HG03378 (cell line): ENCODE measurements around the gene HAAO.

Experiments used
- ATAC-seq: cut with Tn5 transposase; IDR thresholded peaks from one replicate; pipeline ENCODE4 v1.9.1; 2021; ENCODE audit warnings: mild to moderate bottlenecking, moderate library complexity; ENCODE audit not compliant: unreplicated experiment

The HAAO gene

GRCh38 chr2:42769583-42770287 is 22.6 kb downstream of the HAAO start:
- ATAC-seq: no peak

DNA sequence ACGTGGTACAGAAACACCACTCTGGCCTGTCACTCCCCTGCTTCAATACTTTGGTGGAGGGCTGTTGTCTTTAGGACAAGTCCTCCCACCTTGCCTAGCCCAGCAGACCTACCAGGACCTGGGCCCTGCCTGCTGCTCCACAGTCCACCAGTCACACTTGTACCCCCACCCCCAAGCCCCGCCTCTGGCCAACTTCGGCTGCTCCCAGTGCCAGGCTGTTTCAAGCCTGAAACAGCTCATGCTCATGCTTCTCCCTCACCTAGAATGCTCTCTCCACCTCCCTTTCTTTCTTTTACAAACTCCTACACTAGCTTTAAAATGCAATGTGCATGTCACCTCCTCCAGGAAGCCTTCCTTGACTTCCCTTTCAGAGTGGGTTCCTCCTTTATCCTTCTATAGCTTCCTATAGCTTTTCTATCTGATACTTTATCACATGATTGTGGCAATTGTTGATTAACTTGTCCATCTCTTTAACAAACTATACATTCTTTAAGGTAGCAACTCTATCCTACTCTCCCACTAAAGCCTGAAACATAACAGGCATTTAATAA is 23.6 kb downstream of the HAAO start:
- no peak for ATAC-seq

DNA sequence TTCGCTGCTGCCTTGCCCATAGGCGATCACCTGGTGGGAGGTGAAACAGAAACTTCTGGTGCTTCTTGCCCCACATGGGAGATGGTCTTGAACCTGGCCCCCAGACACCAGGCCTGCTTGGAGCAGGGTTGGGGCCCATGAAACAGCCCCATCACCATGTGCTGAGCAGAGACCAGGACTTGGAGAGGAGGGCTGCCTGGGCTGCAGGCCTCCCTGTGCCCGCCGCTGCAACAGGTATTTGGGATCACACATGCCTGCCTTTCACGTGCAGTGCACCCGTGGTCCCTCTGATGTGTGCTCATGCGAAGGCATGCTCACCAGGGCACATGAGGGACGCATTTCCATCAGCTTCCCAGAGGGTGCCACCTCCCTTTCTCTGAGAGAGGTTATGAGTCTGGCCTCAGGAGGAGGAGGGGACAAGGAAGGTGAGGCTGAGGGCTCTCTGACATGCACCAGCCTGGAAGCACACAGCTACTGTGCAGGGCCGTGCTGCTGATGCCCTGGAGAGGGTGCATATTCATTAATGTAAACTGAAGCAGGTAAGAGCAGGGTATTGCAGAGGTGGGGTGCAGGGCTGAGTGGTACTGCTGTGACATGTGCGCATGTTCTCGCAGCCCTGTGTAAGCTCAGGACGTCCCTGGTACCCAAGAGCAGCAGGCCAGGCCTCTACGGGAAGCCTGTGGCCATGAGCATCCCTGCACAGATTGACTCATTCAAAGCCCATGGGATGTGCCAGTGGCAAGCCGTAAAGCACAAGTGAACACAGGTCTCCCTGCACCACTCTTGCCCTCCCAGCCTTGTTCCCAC is 24.3 kb downstream of the HAAO start:
- no peak for ATAC-seq

DNA sequence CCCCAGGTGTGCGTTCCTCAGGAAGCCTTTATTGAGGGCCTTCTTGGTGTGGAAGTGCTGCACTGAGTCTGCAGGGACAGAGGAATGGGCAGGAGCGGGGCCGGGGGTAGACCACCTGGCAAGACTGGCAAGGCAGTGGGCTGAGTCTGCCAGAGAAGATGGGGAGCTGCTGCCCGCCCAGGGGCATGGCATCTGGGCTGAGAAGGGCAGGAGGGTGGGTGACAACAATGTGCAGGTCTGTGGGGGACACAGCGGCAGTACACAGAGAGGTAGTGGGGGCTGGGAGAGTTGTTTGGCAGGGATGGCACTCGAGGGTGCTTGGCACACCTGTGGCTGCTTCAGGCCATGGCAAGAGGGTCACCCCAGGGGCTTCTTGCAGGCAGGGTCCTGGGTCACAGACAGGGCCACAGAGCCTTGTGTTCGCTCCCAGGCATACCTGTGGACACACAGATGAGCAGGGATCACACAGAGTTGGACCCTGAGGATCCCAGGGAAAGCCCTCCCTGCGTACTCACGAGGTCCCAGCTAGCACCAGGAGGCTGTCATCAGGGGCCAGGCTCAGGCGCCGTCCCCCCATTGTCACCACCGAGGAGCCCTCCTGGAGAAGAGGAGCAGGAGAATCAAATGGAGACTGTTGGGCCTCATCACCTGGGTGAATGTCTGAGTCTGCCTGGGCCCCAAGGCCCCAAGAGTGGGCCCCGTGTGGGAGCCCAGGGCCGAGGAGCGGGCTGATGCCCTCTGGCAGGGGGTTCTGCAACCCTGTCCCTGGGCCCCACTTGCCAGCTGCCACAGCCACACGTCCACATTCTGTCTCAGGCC is 25.1 kb downstream of the HAAO start:
- no peak for ATAC-seq

- no peak for ATAC-seq
Observed at GRCh38 chr2:42765686-42766085, 26.7 kb downstream of the HAAO start.

DNA sequence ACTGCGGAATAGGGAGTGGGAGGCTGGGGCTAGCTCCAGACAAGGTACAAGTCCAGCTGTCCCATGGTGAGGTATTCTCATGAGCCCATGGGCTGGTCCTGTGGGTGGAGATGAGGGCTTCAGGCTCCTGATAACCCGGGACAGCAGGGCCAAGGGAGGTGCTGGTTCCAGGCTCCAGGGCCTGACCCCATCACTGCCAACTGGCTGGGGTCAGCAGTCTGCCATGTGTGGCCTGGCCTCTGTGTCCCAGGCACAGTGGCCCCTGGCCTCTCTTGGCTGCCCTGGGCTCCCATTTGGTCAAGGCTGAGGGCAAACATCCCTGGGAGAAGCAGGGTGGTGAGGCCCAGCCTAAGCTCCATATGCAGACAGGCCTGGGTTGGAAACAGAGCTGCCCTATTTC is 27.5 kb downstream of the HAAO start:
- no peak for ATAC-seq

DNA sequence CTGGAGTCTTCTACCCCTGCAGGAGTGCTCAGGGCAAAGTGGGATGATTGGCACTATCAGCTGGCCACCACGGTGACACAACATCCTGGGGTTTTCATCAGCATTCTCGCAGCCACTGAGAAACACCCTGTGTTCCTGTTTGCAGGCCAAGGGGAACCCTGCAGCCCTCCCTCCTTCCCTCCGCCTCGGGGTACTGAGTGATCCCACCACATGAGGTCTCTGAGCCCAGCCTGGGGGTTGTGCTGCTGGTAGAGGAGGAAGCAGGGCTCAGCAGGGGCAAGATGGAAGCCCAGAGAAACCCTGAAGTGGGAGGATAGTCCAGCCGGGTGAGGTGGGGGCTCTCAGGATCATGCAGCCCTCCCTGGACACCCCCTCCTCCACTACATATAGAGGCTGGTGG is 28.3 kb downstream of the HAAO start, which contains the start of gene OXER1:
Gene OXER1, minus strand, starts transcription at position 40 of the 400 bp plus-strand sequence. CDS start 73 bp downstream, outside the sequence.
- no peak for ATAC-seq

DNA sequence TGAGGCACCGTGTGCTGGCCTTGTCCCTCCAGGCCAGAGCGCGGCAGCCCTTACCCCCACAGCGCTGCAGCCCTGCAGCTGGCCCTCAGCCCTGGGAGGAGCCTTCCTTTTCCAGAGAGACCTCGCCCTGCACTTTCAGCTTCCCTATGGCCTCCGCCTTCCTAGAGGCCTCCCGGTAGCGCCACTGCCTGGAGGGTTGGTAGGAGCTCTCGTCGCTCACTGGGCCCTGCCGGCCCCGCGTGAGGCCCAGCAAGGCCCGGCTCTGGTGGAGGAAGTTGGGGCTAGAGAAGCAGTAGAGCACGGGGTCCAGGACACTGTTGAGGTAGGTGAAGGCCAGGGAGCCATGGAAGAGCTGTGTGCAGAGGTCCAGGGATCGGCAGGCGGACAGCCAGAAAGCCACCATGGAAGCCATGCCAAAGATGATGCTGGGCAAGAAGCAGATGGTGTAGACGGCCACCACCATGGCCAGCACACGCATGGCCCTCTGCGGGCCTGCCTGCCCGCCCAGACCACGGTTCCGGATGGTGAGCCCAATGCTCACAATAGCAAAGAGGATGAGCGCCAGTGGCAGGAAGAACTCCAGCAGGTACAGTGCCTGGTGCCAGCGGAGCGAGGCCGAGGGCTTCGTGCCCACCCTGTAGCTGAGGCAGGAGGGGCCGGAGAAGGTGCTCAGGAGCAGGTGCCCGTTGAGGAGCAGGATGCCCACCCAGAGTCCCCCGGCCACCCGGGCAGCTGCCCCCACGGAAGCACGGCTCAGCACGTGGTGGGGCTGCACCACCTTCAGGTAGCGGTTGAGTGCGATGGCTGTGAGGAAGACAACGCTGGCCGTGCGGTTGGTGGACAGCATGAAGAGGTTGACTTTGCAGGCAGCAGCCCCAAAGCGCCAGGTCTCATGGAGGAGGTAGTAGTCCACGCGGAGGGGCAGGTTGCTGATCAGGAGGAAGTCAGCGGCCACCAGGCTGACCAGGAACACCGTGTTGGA is 29.3 kb downstream of the HAAO start:
- no peak for ATAC-seq

- no peak for ATAC-seq
Observed at GRCh38 chr2:42762155-42762554, 30.2 kb downstream of the HAAO start.

GRCh38 chr2:42761554-42761953 is 30.8 kb downstream of the HAAO start:
- ATAC-seq: no peak

- ATAC-seq: no peak
Observed at GRCh38 chr2:42758751-42759150, 33.6 kb downstream of the HAAO start.

- ATAC-seq: no peak
Observed at GRCh38 chr2:42757981-42758740, 34.2 kb downstream of the HAAO start.

DNA sequence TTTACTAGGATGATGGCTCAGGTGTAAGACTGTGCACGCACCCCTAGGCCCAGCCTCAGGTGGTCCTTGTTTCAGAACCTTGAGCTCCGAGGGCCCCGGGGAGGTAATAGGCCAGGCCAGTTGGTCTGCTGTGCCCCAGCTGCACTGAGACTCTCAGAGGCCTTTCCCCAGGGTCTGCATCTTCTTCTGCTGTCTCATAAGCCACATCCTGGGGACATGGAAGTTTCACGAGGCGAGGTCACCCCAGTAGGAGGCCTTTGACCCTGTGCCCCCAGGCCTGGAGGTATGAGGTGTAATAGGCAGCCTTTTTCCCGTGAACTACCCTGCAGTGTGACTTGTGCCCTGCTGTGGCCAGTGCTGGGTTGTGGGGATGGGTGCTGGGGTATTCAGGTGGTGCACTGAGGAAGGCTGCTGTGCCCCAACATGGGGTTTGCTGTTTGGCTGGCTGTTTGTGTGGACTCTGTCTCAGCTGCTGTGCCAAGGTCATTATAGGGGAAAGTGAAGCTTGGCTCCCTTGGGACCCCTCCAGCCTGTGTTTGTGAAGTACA is 35.3 kb downstream of the HAAO start:
- ATAC-seq: no peak

- no peak for ATAC-seq
Observed at GRCh38 chr2:42756150-42756775, 36.1 kb downstream of the HAAO start.

DNA sequence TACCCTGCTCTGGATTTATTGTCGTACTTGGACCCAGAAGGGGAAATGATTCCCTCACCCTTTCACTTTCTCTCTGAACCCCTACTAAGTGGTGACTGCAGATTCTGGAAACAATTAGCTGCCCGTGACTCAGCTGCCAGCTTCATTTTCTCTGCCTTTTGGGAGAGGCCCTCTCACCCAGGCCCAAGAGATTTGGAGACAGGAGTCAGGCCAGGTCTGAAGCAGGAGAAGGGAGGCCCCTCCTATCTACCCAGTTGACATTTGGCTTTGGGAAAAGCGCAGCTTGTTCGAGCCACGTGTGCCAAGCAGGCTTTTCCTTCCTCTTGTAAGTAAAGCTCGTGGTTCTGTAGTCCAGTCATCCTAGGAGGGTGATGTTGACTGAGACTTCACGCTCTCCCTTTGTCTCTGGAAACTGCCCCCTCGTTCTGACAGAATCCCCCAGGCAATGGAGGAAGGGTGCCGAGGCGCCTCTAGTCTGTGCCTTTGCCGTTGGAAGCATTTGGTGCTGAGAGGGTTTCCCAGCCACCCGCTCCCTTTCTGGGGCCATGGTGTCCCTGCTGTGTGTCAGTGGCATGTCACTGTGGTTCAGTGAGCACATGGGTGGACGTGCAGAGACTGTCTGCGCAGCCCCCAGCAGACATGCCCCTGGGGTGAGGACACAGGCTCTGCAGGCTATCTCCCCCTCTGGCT is 37.0 kb downstream of the HAAO start:
- no peak for ATAC-seq

DNA sequence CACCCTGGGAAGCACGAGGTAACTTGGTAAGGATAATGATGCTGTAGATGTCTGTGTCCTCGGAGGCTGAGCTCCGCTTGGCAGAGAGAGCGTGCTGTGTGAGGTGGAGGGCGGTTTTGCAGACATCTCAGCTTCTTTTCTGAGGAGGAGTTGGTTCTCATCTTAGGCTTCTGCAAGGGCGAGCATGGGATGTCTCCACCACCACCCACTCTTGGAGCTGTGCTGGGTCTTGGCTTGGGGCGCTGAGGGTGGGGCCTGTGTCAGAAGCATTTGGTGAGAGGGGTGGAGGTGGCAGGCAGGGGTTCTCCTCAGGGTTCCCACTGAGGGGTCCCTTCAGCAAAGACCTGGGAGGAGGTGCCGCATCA is 37.6 kb downstream of the HAAO start:
- no peak for ATAC-seq

DNA sequence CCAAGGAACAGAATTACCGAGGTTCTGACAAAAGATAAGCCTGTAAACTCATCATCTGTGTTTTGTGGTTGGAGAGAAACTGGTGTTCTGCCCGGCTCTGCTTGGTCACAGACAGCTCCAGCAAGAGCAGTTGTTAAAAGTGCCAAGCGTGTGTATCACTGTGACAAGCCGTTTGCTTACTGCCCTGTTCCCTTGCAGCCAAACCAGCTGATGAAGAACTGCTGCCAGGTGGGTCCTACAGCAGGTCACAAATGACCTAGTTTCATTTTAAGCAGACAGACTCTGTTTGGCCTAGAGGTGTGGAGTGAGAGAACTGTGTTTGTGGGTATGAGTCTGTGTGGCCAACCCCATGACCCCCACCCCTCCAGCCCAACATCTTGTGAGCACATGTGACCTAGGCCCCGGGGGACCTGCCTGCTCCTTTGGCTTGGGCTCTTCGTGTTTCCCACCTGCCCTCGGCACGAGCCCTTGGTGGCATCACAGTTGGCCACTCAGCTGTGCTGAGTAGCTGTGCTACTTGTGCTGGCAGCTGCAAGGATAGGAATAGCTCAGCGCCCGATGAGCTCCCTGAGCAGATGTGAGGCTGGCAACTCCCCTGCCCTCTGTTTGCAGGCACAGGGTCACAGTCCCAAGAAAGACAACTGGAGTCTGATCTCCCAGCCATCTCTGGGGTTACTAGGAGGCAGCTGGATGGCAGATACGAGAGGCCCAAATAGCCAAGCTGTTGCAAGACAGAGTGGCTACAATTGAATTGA is 38.2 kb downstream of the HAAO start:
- peak; percentile 58 for ATAC-seq
